ENCODE measurements around the gene TLE4.

- TF ChIP-seq, protein P1, sequence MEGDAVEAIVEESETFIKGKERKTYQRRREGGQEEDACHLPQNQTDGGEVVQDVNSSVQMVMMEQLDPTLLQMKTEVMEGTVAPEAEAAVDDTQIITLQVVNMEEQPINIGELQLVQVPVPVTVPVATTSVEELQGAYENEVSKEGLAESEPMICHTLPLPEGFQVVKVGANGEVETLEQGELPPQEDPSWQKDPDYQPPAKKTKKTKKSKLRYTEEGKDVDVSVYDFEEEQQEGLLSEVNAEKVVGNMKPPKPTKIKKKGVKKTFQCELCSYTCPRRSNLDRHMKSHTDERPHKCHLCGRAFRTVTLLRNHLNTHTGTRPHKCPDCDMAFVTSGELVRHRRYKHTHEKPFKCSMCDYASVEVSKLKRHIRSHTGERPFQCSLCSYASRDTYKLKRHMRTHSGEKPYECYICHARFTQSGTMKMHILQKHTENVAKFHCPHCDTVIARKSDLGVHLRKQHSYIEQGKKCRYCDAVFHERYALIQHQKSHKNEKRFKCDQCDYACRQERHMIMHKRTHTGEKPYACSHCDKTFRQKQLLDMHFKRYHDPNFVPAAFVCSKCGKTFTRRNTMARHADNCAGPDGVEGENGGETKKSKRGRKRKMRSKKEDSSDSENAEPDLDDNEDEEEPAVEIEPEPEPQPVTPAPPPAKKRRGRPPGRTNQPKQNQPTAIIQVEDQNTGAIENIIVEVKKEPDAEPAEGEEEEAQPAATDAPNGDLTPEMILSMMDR (IDR thresholded peaks at IDR 0.05; ENCODE audit: insufficient read depth, low read length, poor library complexity, severe bottlenecking): no peak
- TF ChIP-seq EZH2phosphoT487 (conservative IDR thresholded peaks at IDR 0.05; ENCODE audit: low read length): no peak
Observed at GRCh38 chr9:79719021-79719420, 147.3 kb downstream of the TLE4 start.

All from SU-DHL-6 (cell line).